GM19463 (cell line): Measurements from ENCODE around the gene TRANK1.
"Not testable (repeated sequence)": the region's sequence is repeated elsewhere in the genome, so short reads cannot be mapped to it uniquely, and the experiment has no call there.

ENCODE experiments used
- ATAC-seq: cut with Tn5 transposase; IDR thresholded peaks from one replicate; pipeline ENCODE4 v1.9.1; 2021; ENCODE audit warnings: mild to moderate bottlenecking, moderate library complexity; ENCODE audit not compliant: unreplicated experiment

Gene TRANK1

GRCh38 chr3:36894914-36895313 is 49.9 kb downstream of the TRANK1 start:
- no peak for ATAC-seq

- no peak for ATAC-seq
Observed at GRCh38 chr3:36893826-36894225, 51.0 kb downstream of the TRANK1 start.

GRCh38 chr3:36893137-36893557 is 51.7 kb downstream of the TRANK1 start:
- peak; percentile 35 for ATAC-seq

GRCh38 chr3:36892457-36893136 is 52.3 kb downstream of the TRANK1 start:
- ATAC-seq = no peak

- ATAC-seq = peak; percentile 77
Observed at GRCh38 chr3:36891701-36892160, 53.1 kb downstream of the TRANK1 start.

GRCh38 chr3:36891097-36891496 is 53.8 kb downstream of the TRANK1 start:
- not testable (repeated sequence) for ATAC-seq

GRCh38 chr3:36890261-36890660 is 54.6 kb downstream of the TRANK1 start:
- ATAC-seq = no peak

GRCh38 chr3:36881735-36882134 is 63.1 kb downstream of the TRANK1 start:
- ATAC-seq = no peak

GRCh38 chr3:36879842-36880241 is 65.0 kb downstream of the TRANK1 start:
- not testable (repeated sequence) for ATAC-seq

GRCh38 chr3:36877930-36878685 is 66.7 kb downstream of the TRANK1 start:
- ATAC-seq = no peak

- ATAC-seq = peak; percentile 98
Observed at GRCh38 chr3:36876181-36876936, 68.5 kb downstream of the TRANK1 start.

- no peak for ATAC-seq
Observed at GRCh38 chr3:36875397-36875796, 69.5 kb downstream of the TRANK1 start.

GRCh38 chr3:36874424-36874823 is 70.4 kb downstream of the TRANK1 start:
- no peak for ATAC-seq

- no peak for ATAC-seq
Observed at GRCh38 chr3:36871379-36872126, 73.3 kb downstream of the TRANK1 start.

- ATAC-seq = peak; percentile 93
Observed at GRCh38 chr3:36868614-36869436, 76.0 kb downstream of the TRANK1 start.

- ATAC-seq = no peak
Observed at GRCh38 chr3:36867810-36868209, 77.0 kb downstream of the TRANK1 start.

GRCh38 chr3:36866368-36866767 is 78.5 kb downstream of the TRANK1 start:
- no peak for ATAC-seq

GRCh38 chr3:36864180-36865053 is 80.4 kb downstream of the TRANK1 start:
- ATAC-seq = no peak
